ENCODE data around the gene CA14.
"Not testable (repeated sequence)": the region's sequence is repeated elsewhere in the genome, so short reads cannot be mapped to it uniquely, and the experiment has no call there.

Gene CA14

DNA sequence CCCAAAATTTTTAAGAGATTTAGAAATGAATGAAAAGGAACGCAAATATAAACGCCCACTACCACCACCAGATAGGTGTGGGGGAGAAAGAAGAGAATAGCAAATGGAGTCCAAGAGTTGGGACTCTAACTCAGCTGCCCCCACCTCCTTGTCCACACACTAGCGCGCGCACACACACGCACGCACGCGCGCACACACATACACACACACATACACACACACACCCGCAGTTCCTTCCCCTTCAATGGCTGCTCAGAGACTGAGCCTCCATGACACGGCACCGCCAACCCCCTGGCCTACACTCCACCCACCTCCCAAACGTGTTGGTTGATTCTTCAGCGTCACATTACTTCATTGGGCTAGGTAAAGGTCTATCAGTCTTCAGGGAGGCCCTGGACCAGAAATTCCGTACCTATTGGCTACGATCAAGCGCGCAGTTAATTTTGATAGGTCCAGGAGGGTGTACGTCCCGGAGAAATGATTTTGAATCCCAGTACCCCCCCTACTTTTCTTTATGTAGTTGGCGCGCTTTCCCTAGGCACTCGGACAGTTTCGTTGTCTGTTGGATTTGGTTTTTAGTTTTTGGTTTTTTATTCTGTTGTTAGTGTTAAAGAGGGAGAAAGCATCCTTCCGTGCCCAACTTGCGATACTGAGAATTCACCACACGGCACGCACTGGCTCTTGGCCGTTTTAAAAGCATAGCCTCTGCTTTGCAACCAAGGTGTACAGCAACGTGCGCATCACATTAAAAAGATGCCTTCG, 21.5 kb upstream of the CA14 start, which contains the start of gene ANP32E:
Gene ANP32E (minus strand): TSS at position 261 of the 762 bp plus-strand sequence. CDS start 326 bp downstream, outside the sequence.
- peak; percentile 84 to 86 for DNase-seq (ENCODE audit: low read depth in 1 of 2, low spot score in 1 of 2)

DNA sequence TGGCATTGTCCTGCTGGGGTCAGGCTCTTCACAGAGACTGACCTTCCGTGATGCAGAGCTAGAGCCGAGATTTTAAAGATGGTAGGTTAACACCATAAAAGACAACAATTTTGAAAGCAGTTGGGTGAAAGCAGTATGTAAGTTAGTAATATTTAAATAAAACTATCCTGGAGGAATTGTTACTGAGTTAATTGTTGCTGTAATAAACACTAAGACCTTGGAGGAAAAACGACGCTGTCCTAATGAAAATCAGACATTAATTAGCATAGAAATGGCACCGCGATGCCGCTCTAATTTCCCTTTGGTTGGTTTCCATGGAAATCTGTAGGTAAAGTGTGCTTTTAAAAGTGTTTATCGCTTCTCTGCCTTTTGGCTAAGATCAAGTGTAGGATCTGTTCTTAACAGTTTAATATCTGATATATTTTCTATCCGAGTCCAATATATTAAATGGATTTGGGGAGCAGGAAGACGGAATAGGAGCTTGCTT, 20.9 kb upstream of the CA14 start:
- DNase-seq (ENCODE audit: low read depth in 1 of 2, low spot score in 1 of 2): no peak

DNA sequence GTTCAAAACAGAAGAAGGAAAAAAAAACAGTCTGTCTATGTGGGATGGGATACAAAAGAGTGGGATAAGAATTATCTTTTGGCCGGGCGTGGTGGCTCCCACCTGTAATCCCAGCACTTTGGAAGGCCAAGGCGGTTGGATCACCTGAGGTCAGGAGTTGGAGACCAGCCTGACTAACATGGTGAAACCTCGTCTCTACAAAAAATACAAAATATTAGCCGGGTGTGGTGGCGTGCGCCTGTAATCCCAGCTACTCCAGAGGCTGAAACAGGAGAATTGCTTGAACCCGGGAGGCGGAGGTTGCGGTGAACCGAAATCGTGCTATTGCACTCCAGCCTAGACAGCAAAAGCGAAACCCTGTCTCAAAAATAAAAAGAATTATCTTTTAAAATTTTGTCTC, 20.4 kb upstream of the CA14 start:
- DNase-seq (ENCODE audit: low read depth in 1 of 2, low spot score in 1 of 2): not testable (repeated sequence)

DNA sequence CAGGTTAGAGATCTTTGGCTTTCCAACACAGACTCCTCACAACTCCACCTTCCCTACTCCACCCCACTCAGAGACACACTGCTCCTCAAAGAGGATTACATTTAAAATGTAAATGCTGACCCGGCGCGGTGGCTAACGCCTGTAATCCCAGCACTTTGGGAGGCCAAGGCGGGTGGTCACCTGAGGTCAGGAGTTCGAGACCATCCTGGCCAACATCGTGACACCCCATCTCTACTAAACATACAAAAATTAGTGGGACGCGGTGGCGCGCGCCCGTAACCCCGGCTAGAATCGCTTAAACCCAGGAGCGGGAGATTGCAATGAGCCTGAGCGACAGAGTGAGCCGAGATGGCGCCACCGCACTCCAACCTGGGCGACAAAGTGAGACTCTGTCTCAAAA, 19.8 kb upstream of the CA14 start:
- DNase-seq (ENCODE audit: low read depth in 1 of 2, low spot score in 1 of 2): no peak

DNA sequence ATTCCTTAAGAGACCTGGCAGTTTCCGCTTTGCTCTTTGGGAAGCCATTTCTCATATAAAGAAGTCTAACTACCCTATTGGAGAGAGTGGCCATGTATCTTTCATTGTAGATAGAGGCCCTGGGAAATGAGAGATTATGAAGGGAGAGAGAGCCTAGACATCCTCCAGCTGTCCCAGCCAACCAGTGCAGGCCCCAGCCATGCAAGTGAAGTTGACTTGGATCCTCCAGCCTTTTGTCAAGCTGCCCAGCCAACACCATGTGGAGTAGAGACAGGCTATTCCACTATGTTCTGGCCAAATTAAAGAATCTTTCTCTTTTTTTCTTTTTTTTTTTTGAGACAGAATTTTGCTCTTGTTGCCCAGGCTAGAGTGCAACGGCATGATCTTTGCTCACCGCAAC, 14.6 kb upstream of the CA14 start:
- DNase-seq (ENCODE audit: low read depth in 1 of 2, low spot score in 1 of 2): no peak

DNA sequence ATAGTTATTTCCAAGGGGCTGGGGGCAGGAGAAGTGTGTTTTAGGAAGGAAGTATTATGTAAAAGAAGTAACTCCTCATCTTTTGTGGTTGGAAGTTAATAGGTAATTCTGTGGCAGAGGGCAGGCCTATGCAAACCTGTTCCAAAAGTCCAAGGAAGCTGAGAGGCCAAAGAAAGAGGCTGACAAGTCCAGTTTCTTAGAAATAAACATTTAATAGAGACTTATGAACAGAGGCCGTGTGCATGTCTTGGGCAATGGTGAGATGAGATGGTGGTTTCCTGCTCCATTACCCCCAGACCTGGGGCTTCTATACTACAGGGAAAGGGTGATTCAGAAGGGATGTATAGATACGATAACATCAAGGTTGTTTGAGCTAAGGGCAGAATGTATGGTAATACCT, 7.6 kb upstream of the CA14 start:
- DNase-seq (ENCODE audit: low read depth in 1 of 2, low spot score in 1 of 2): no peak

DNA sequence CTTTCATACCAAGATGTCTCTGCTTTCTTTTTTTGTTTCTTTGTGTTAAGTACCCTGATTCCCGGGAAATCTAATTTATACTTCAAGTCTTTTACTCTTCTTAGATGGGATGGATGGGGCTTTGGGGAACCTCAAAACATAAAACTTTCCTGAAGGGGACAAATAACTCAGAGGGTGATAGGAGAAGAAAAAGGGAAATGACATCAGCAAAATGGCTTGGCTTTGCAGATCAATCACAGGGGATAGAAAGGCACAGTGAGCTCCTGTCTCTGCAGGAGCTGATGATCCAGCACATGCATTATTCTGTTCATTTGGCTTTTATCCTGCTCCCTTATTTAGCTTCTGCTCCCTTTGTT, 1.4 kb upstream of the CA14 start:
- DNase-seq (ENCODE audit: low read depth in 1 of 2, low spot score in 1 of 2): no peak

DNA sequence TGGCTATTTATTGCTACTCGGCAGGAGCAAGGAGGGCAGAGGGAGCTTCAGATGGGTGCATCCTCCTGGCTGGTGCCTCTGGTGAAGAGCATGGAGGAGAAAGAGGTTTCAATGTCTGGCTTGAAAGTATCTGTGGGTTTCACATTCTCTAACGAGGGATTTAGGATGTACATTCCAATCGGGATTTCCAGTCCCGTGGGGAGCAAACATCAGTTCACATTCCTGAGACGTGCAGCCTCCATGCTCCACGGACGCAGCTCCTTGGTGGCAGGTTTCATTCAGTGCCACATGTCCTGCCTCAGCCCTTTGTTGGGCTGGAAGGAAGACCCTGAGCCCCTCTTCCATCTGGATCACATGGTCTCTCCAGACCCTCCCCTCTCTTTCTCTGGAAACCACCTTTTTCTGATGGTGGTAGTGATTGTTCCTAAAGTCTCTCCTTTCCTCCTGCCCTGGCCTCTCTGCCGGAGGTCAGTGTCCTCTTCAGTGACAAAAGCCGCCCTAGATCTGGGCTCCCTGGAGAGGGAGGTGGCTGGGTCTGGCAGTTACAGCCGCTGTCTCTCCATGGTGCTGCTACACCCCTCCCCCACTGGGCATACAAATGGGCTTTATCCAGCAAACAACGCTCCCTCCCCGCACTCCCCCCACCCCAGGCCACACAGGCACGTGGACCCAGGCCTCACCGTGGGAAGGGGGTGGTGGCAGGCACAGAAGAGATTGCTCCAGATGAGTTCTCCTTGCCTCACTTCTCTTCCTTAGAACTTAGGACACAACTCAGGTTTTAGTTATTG, 826 bp upstream of the CA14 start:
- no peak for DNase-seq (ENCODE audit: low read depth in 1 of 2, low spot score in 1 of 2)

DNA sequence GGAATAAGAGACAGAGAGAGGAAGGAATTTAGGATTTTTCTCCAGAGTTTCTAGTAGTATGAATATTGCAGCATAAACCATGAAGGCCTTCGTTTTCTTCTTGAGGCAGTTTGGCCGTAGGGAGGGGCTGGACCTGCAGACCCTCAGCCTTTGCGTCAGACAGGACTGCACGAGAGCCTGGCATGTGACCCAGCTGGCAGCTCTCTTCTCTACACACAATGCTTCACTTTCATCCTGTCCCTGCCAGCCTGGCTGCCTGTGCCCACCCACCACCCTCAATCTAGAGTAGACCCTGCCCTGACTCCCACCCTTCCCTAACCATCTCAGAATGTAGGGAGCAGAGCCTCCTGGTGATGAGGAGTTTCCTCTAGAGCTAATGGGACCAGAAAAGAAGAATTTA, 1.6 kb downstream of the CA14 start:
- no peak for DNase-seq (ENCODE audit: low read depth in 1 of 2, low spot score in 1 of 2)

DNA sequence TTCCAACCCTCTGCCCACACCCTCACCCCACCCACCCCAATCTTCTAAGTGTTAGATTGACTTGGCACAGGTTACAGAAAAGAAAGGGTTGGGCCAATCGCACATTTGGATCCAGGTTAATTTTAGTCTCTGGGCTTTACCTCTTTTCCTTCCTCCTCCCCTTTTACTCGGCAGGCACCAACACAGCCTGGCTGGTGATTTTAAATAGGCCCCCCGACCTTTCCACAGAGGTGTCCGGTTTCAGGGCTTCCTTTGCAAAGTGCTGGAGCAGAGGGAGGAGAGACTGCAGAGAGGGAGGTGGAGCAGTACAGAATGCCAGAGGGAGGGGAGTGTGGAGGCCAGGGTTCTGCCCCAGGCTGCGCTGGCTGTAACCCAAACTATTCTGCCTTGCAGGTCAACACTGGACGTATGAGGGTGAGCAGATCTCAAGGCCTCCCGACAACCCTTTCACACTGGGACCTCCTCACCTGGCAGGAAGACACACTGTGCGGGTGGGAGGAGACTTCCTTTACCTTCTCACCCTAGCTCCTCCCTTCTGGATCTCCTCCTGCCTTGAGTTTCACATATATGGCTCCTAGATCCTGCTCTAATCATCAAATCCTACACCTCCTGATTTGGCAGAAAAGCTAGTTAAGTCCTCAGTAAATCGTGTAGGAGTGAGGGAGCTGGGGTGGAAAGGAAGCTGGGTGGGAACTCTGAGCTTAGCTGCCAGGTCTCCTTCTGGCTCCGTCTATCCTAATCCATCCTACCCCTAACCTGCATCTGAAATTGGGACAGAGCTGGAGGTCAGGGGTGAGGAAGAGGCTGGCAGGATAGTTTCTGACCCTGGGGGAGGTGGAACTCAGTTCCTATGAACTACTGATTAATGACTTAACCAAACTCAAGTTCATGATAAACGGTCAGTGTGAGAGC, 2.4 kb downstream of the CA14 start:
- DNase-seq (ENCODE audit: low read depth in 1 of 2, low spot score in 1 of 2): no peak

DNA sequence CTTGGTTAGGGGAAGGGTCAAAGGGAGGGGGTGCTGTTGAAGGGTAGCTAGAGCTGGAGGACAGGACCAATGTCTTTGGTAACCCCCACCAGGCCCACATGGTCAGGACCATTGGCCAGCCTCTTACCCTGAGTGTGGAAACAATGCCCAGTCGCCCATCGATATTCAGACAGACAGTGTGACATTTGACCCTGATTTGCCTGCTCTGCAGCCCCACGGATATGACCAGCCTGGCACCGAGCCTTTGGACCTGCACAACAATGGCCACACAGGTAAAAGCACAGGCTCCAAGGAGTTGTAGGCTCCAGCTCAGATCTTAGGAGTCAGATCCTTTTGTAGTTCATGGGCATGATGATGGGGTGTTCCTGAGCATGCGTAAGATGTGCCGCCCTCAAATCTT, 3.8 kb downstream of the CA14 start:
- no peak for DNase-seq (ENCODE audit: low read depth in 1 of 2, low spot score in 1 of 2)

DNA sequence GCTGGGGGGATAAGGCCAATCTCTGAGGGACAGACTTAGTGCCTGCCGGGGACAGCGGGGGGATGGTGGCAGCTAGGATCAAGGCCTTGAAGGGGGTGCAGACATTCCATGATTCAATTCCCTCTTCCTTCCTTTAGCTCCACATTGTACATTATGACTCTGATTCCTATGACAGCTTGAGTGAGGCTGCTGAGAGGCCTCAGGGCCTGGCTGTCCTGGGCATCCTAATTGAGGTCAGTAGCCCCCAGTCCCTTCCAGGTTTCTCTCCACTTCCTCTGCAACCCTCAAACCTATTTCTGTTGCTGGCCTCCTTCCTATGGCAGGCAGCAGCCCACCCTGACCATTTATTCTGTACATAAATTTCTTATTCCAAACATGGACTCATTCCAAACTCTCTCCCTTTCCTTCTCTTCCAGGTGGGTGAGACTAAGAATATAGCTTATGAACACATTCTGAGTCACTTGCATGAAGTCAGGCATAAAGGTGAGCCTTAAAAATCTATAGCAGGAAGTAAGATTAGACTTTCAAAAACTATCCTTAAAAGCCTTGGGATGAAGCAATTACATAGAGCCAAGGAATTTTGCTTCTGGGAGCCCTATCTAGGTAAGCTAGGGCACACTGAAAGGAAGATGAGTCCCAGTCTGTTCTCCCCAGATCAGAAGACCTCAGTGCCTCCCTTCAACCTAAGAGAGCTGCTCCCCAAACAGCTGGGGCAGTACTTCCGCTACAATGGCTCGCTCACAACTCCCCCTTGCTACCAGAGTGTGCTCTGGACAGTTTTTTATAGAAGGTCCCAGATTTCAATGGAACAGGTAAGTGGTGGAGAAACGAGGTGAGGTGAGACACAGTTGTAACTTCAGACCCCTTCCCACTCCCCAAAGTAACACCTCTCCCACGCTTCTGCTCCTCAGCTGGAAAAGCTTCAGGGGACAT, 5.1 kb downstream of the CA14 start:
- DNase-seq (ENCODE audit: low read depth in 1 of 2, low spot score in 1 of 2): no peak

DNA sequence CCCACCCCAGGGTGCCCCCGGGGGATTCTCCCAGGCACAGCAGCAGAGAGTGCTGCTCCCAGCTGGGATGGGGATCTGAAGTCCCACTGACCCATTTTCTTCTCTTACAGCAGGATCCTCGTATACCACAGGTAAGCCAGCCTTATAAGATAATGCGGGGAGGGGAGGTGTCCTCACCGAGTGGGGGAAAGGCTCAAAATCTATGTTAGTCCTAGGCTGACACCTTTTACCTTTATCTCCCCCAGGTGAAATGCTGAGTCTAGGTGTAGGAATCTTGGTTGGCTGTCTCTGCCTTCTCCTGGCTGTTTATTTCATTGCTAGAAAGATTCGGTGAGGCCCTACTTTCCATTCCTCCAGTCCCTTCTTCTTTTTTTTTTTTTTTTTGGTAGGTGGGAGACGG, 6.0 kb downstream of the CA14 start:
- DNase-seq (ENCODE audit: low read depth in 1 of 2, low spot score in 1 of 2): no peak

DNA sequence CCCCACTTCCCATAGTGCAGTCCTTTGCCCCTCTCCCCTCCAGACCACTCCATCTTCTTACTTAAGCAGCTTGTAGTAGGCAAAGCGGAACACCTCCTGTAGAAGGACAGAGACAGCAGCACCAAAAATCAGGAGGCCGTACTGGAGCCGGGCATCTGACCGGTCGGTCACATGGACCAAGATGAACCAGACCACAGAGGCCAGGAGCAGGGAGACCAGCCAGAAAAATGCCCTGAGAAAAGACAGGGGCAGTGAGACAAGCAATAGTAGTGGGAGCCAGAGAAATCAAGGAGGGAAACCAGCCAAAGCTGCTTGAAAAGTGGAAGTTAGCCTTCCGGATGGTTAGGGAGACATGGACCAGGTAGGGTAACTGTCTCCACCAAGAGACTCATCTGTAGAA, 10.3 kb downstream of the CA14 start:
- DNase-seq (ENCODE audit: low read depth in 1 of 2, low spot score in 1 of 2): no peak

DNA sequence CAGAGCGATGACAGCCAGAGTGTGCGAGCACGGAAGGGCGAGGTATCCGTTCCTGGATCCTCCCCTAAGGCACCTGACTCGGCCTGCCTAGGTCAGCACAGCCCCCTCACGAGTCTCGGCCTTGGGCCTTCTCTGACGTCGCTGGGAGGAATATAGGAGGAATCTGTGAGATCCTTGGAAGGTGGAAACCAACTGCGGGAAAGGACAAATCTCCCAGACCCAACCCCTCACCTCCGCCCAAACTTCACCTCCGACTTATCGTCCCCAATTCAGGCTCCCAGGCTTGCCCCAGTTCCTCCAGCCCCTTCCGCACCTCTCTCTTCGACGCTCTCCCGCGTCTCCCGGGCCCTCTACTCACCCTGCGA, 10.7 kb downstream of the CA14 start:
- DNase-seq (ENCODE audit: low read depth in 1 of 2, low spot score in 1 of 2): peak in 1 of 2 donors; percentile 13

DNA sequence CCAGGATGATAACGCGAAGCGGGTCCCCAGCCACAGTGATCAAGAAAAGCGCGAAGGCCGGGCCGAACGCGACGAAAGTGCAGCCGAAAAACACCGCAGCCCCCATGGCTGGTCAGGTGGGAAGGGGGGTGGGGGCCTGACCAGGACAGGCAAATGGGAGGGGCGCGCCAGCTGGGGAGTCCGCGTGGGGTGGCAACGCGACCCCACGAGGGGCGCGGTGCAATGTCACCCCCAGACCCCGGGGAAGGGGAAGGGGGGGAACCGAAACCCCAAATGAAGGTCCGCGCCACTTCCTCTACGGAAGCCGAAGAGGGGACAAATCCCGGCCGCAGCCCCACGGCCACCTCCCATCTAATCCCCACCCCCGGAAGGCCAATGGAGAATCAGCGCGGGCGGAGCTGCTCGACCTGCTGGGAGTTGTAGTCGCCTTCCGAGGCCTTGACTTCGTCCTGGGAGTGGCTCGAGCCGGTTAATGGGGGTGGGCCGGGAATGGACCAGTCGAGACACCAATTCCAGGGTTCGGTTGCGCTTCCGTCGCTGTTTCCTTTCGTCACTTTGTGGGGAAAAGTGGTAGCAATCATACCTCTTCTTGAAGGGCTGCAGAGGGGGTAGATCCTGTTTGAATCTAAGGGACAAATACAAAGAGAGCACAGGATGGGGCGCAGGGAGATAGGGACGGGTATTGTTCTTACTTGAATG, 11.3 kb downstream of the CA14 start, which contains the start of gene APH1A:
Gene APH1A (minus strand): TSS at position 312 of the 699 bp plus-strand sequence. CDS start 206 bp downstream, at position 106.
- peak; percentile 82 to 83 for DNase-seq (ENCODE audit: low read depth in 1 of 2, low spot score in 1 of 2)

DNA sequence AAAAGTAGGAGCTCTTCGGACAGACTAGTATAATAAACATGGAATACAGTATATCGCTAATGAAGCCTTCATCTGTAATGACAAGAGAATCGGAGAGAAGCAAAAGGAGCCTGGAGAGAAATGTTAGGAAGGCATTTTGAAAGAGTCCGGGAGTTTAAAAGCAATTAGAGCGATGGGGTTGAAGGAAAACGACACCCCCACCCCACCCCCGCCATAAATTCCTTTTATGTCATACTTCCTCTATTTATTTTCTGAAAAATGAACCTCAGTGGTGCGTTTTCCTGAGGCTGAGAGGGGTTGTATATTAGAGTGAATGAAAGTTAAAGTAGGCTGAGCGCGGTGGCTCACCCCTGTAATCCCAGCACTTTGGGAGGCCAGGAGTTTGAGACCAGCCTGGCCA, 11.9 kb downstream of the CA14 start:
- no peak for DNase-seq (ENCODE audit: low read depth in 1 of 2, low spot score in 1 of 2)

DNA sequence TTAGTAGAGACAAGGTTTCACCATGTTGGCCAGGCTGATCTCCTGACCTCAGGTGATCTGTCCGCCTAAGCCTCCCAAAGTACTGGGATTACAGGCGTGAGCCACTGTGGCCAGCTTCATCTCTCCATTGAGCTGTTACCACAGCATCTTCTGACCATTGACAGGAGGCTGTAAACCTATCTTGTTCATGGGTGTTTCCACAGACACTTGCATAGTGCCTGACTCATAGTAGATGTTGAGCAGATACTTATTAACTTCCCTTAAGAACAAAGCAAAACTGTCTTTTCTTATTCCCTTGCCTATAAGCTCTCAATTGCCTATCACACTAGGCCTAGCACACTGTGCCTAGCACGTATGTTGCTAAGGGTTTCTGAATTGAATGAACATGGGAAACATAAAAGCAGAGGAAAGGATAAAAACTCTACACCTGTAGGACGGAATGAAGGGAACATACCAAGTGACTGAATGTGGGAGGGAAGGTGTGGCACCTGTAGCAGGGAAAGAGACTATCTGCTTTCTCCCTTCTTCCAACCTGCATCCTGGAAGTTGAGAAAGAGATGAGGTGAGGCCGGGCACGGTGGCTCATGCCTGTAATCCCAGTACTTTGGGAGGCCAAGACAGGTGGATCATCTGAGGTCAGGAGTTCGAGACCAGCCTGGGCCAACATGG, 13.9 kb downstream of the CA14 start:
- no peak for DNase-seq (ENCODE audit: low read depth in 1 of 2, low spot score in 1 of 2)

DNA sequence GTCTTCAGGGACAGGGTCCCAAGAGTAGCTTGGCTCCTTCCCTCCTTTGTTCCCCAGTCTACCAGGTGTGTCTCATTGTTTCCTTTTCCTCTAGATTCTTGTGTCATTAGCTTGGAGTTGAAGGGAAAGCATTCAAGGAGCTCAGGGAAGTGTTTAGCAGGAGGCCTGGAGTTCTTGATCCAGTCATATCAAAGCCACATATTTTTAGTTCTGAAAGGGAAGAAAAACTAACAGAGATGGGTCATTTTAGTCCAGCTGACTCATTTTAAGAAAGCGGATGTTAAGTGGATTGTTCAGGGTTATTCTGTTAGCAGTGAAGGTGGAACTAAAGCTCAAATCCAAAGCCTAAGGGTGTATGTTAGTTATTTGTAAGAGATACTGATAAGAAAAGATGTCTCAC, 15.7 kb downstream of the CA14 start:
- DNase-seq (ENCODE audit: low read depth in 1 of 2, low spot score in 1 of 2): no peak

Data from activated T-helper 1 cell treated with anti-CD3 and anti-CD28 coated beads, Interleukin-2, amount 50 U/mL, for 16 hours (primary cell).